GM21360 (cell line): ENCODE results near the gene HCRTR1.

ENCODE experiments used
- ATAC-seq: cut with Tn5 transposase; IDR thresholded peaks from one replicate; pipeline ENCODE4 v1.9.1; 2021; ENCODE audit warnings: mild to moderate bottlenecking, moderate library complexity; ENCODE audit not compliant: unreplicated experiment

Gene HCRTR1

GRCh38 chr1:31625561-31626222 lies 8.2 kb downstream of the HCRTR1 start:
- ATAC-seq, result no peak

DNA sequence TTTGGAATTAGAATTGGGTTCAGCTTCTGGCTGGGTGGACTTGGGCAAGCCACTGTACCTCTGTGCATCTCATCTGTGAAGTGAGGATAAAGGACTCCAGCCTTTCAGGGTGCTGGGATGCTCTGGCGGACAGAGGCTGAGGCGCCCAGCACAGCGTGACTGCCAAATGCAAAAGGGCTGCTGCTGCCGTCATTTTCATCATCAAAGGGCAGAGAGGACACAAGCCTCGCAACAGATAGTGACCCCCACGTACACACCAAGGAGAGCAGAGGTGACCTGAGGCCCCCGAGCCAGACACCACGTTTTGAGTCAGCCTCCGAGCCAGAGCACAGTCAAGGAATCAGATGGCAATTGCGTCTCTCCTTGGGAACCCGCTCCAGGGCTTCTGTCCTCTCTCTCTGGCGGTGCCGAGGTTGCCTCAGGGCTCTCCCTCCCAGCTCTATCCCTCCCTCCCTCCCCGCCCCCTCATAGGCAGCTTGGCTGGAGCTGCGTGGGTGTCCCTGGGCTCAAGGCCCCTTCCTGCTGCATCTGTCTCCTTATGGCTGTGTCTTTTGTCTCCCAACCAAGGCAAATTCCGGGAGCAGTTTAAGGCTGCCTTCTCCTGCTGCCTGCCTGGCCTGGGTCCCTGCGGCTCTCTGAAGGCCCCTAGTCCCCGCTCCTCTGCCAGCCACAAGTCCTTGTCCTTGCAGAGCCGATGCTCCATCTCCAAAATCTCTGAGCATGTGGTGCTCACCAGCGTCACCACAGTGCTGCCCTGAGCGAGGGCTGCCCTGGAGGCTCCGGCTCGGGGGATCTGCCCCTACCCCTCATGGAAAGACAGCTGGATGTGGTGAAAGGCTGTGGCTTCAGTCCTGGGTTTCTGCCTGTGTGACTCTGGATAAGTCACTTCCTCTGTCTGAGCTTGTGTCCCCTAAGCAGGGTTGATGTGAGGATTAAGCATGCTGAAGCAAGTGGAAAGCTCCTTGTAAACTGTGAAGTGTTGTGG lies 9.0 kb downstream of the HCRTR1 start:
- no peak for ATAC-seq

DNA sequence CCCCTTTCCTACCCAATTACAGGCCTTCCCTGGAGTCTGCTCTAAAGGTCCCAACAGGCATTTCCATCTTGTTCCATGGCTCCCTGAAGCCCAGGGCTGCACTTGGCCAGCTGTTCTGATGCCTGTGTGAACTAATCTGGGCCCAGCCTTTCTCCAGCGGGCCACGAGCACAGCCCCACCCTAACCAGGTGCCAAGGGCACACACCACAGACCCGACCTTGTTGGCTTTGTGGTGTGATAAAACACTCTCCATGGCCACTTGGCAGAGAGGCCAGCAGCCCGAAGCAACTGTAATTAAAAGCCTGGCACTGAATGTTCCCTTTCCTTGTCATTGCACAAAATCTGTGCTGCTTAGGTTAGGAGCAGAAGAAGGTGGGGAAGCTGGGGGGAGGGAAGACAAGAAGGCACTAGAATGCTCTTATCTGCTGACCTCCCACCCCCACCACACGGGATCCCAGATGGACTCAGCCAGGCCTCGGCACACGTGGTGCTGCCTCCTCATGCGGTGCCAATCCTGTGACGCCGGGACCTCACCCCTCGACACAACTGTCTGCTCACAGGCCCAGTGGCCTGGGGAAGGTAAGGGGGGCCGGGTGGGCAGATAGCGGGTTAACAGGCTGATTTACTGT lies 9.9 kb downstream of the HCRTR1 start:
- no peak for ATAC-seq

DNA sequence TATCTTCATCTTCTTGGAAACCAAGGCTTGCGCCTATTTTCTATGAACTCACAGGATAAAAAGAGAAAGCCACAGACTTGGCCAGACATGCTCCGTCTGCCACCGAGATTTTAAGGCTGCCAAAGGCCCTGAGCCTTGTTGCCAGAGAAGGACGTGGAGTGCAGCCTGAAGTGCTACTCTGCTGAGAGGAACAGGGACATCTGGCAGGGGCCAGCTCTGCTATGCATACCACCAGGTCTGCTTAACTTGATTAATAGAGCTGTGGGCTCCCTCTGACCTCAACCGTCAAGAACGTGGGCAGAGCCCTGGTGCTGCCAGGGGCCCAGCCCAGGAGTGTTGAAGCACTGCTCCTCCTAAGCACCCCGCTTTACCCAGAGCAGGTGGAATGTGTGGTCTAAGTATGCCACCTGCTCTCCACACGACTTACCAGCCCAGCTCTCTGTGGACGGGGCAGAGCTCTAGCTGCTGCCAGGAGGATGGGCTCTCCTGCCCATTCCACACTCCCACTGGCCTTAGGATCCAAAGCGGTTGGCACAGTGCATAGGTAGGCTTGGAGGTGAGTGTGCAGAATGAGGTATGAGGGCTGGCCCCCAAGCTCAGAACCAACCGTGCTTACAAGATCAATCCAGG lies 10.6 kb downstream of the HCRTR1 start:
- ATAC-seq, result no peak

GRCh38 chr1:31628931-31629556 lies 11.6 kb downstream of the HCRTR1 start:
- no peak for ATAC-seq

GRCh38 chr1:31632649-31633048 lies 15.2 kb downstream of the HCRTR1 start:
- no peak for ATAC-seq

DNA sequence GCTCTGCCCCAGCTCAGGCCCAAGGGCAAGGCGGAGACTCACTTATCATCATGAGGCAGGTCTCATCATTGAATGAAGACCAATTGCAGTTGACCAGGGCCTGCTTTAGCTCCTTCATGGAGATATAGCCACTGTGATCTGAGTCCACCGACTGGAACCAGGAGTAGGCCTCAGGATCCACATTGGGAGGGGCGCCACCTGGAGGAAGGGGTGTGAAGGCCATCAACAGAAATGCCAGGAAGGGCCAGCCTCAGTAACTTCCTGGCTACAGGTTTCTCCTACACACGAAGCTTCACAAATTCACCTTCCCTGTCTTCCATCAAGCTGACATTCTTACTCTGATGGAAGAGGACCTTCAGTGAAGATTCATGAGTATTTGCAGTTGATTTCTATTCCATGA lies 15.6 kb downstream of the HCRTR1 start:
- no peak for ATAC-seq

DNA sequence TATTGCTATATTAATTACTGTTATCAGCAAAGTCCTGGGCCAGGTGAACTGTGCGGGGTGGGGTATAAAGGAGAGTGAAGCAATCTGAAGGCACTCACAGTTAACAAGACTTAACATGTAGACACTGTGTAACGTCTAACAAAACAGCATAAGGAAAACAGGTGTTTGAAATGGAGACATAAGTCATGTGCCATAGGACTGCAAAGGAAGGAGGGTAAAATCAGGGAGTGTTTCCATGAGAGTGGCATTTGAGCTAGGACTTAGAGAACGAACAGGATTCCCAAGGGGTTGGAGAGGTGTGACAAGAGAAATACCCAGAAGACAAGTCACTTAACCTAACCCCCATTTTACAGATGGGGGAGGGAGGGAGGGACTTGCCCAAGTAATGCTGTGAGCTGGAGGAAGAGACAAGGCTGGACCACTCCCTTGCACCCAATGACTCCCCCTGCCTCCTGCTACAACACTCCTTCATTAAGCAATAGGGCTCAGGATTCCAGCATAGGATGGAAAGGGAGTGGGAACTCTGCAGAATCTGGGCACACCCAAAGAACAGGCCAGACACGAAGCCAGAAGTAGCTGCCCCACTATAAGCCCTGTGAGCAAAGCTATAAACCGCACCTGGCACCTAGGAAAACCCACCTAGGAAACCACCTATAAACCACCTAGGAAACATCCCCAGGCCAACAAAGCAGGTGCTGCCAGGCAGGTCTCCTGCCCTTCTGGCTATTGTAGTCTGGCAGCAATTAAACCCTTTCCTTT lies 20.6 kb downstream of the HCRTR1 start:
- no peak for ATAC-seq

DNA sequence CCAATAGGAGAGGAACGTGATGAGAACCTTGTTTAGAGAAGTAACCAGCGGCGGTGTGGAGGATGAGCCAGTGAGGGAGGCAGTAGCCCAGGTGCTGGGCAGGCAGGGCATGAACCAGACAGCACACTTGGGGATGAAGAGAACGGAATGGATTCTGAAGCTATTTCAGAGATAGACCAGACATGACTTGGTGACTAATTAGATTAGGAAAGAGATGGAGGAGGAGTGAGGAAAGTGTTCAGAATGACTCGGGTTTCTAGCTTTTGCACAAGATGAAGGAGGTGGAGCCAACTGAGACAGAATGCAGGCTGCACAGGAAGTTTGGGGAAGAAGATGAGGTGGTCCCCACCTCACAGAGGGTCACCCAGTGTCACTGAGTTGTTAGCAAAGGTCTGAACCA lies 22.1 kb downstream of the HCRTR1 start:
- no peak for ATAC-seq

DNA sequence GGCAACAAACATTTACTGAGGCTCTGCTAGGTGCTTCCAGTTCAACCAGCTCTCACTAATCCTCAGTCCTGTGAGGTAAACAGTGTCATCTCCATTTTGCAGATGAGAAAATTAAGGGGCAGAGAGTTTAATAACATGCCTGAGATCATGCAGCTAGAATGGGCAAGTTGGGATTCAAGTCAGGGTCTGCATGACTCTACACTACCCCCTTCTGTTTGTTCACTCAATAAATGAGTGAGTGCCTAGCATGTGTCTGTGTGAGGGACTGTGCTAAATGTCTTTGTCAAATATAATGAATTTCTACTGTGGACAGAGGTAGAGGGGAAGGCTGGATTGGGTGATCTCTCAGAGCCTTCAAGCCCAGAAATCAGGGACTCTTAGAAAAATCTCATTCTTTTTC lies 22.7 kb downstream of the HCRTR1 start:
- no peak for ATAC-seq

- no peak for ATAC-seq
Observed at GRCh38 chr1:31640964-31641363, 23.5 kb downstream of the HCRTR1 start.

GRCh38 chr1:31642366-31642765 lies 24.9 kb downstream of the HCRTR1 start:
- ATAC-seq, result no peak

- no peak for ATAC-seq
Observed at GRCh38 chr1:31642897-31643296, 25.4 kb downstream of the HCRTR1 start.

DNA sequence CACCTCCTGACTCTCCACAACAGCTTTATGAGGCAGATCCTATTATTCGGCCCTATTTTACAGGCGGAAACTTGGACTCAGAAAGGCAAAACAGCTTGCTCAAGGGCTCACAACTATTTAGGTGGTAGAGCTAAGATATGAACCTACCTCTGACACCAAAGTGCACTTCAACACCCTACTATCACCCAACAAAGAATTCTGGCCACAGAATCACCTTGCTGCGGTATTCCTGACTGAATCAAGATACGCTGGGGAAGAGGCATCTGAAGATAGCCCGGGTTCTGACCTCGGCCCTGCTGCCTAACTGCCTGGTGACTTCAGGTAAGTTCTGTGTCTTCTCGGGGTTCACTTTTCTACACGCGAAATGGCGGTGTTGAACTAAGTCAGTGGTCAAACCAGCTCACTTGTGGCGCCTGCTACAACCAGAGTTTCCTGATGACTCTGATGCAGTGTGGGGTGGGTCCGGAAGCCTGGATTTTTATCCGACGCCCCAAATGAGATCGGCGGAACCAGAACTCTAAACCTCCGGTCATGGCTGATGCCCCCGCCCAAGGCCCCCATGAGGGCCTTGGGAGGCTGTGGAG lies 26.6 kb downstream of the HCRTR1 start:
- ATAC-seq, result no peak

- ATAC-seq, result peak; percentile 81
Observed at GRCh38 chr1:31644560-31645273, 27.2 kb downstream of the HCRTR1 start, which contains the start of gene PEF1. Gene PEF1, minus strand, starts transcription at chr1:31644876. Its CDS starts 12 bp downstream, at chr1:31644864.

GRCh38 chr1:31645274-31645568 lies 27.7 kb downstream of the HCRTR1 start:
- no peak for ATAC-seq

- ATAC-seq, result no peak
Observed at GRCh38 chr1:31646259-31646960, 28.9 kb downstream of the HCRTR1 start.

GRCh38 chr1:31647106-31647505 lies 29.6 kb downstream of the HCRTR1 start:
- ATAC-seq, result no peak

DNA sequence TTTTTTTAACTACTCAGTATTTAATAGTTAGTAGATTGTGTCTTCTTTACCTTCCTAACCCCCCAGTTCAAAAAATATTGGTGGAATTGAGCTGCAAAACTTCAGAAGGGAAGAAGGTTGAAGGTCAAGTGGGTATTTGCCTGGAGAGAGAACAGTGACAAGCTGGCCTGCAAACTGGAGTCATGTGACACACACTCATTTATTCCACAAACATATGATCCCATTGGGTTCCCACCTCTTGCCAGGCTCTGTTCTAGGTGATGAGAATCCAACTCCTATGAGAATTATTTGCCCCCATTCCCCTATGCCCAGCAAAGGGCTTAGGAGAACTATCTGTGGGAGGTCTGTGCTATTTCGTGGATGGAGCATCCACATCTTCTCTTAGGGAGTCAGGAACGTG lies 30.7 kb downstream of the HCRTR1 start:
- ATAC-seq, result no peak
